HEK293 (cell line): ENCODE measurements around the gene RAPGEFL1.

ENCODE experiments used
- BCL11A ChIP-seq: fragments of 450-650 bp; formaldehyde crosslinking; IDR thresholded peaks from 2 replicates; pipeline ENCODE4 v1.5.1; 2016; ENCODE audit warnings: low read depth, missing biosample characterization, missing genetic modification characterization
- KLF10 ChIP-seq: fragments of 450-650 bp; IDR thresholded peaks from 2 replicates; pipeline ENCODE4 v1.5.1; 2018; ENCODE audit warnings: missing biosample characterization, mild to moderate bottlenecking, missing genetic modification characterization
- KLF16 ChIP-seq: fragments of 450-650 bp; formaldehyde crosslinking; IDR thresholded peaks from 2 replicates; pipeline ENCODE4 v1.5.1; 2017; ENCODE audit warnings: missing biosample characterization, missing genetic modification characterization
- ZBTB20 ChIP-seq: fragments of 450-650 bp; formaldehyde crosslinking; IDR thresholded peaks from 2 replicates; pipeline ENCODE4 v1.5.1; 2016; ENCODE audit warnings: missing biosample characterization, missing genetic modification characterization
- ZNF239 ChIP-seq: fragments of 450-650 bp; formaldehyde crosslinking; IDR thresholded peaks from 2 replicates; pipeline ENCODE4 v1.5.1; 2016; ENCODE audit warnings: missing biosample characterization, missing genetic modification characterization
- ZNF274 ChIP-seq, 2 experiments: fragments of 200-500 bp in 1 of 2; fragments of 450-650 bp in 1 of 2; sonication (Bioruptor generic) in 1 of 2; formaldehyde crosslinking in 1 of 2; IDR thresholded peaks; 2 replicates each; pipeline versions ENCODE4 v1.5.1 to v1.6.1; 2014 to 2016; ENCODE audit warnings: borderline replicate concordance in 1 of 2, inconsistent platforms in 1 of 2, low read length in 1 of 2, missing biosample characterization in 1 of 2, missing genetic modification characterization in 1 of 2
- ZNF629 ChIP-seq: fragments of 450-650 bp; formaldehyde crosslinking; IDR thresholded peaks from 2 replicates; pipeline ENCODE4 v1.5.1; 2017; ENCODE audit warnings: missing biosample characterization, missing genetic modification characterization
- ZSCAN30 ChIP-seq: fragments of 450-650 bp; IDR thresholded peaks from 2 replicates; pipeline ENCODE4 v1.5.1; 2018; ENCODE audit warnings: missing biosample characterization, mild to moderate bottlenecking, missing genetic modification characterization, moderate library complexity
- TF ChIP-seq, protein P1 (sequence below): fragments of 450-650 bp; formaldehyde crosslinking; IDR thresholded peaks from 2 replicates; pipeline ENCODE4 v1.5.1; 2016; ENCODE audit warnings: missing biosample characterization, missing genetic modification characterization

DNA sequence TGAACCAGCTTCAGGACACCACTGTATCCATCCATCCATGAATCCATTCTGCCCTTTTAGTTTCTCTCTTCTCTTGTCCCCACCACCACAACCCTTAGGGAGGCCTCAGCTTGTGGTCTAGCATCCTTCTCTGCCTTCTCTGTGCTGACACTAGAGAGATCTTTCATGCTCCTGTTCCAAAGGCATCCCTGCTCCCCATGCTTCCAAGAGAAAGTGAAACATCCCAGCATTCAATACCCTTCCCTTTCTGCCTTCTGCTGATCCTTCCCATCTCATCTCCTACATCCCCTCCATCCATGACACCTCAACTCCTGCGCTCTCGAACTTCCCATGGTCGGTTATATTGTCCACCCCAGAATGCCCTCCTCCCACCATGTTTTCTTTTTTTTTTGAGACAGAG is 10.0 kb downstream of the RAPGEFL1 start:
- TF ChIP-seq ZBTB20 (tag by site-specific recombination), result no peak
- TF ChIP-seq ZNF274 (IDR thresholded peaks at IDR 0.05; ENCODE audit: low read length), result no peak
- TF ChIP-seq ZNF274 (tag by site-specific recombination; IDR thresholded peaks at IDR 0.05; ENCODE audit: borderline replicate concordance), result no peak
- TF ChIP-seq ZNF629, result no peak
- no peak for TF ChIP-seq KLF16 (tag by site-specific recombination)
- TF ChIP-seq KLF10 (tag by site-specific recombination), result no peak
- TF ChIP-seq ZNF239 (tag by site-specific recombination), result no peak
- TF ChIP-seq ZSCAN30, result no peak
- TF ChIP-seq BCL11A (tag by site-specific recombination), result no peak
- TF ChIP-seq, protein P1, sequence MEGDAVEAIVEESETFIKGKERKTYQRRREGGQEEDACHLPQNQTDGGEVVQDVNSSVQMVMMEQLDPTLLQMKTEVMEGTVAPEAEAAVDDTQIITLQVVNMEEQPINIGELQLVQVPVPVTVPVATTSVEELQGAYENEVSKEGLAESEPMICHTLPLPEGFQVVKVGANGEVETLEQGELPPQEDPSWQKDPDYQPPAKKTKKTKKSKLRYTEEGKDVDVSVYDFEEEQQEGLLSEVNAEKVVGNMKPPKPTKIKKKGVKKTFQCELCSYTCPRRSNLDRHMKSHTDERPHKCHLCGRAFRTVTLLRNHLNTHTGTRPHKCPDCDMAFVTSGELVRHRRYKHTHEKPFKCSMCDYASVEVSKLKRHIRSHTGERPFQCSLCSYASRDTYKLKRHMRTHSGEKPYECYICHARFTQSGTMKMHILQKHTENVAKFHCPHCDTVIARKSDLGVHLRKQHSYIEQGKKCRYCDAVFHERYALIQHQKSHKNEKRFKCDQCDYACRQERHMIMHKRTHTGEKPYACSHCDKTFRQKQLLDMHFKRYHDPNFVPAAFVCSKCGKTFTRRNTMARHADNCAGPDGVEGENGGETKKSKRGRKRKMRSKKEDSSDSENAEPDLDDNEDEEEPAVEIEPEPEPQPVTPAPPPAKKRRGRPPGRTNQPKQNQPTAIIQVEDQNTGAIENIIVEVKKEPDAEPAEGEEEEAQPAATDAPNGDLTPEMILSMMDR, result no peak
